Glutamatergic neuron (in vitro differentiated cells): ENCODE results near the gene TMEM204. TPM values are rescaled to one million over a fixed set of nuclear protein-coding genes. Genes with fewer than 3 reads are reported as not detected.
A peak's percentile ranks its signal among the peaks of the same experiment; 100 is the strongest.

ENCODE experiments used
- DNase-seq: peaks from one replicate; pipeline ENCODE4 v3.0.0; 2022
- H3K27ac Mint-ChIP-seq: one replicate; pipeline ENCODE4 v1.8.0; 2020; ENCODE audit warnings: mild to moderate bottlenecking, mixed read lengths, inconsistent platforms; ENCODE audit not compliant: unreplicated experiment
- H3K27me3 Mint-ChIP-seq: one replicate; pipeline ENCODE4 v1.8.0; 2020; ENCODE audit warnings: mild to moderate bottlenecking, moderate library complexity, mixed read lengths, inconsistent platforms; ENCODE audit not compliant: unreplicated experiment
- H3K36me3 Mint-ChIP-seq: one replicate; pipeline ENCODE4 v1.8.0; 2020; ENCODE audit warnings: mild to moderate bottlenecking, mixed read lengths, inconsistent platforms; ENCODE audit not compliant: unreplicated experiment
- H3K4me1 Mint-ChIP-seq: one replicate; pipeline ENCODE4 v1.8.0; 2020; ENCODE audit warnings: mild to moderate bottlenecking, low read depth, mixed read lengths, inconsistent platforms; ENCODE audit not compliant: unreplicated experiment
- H3K4me3 Mint-ChIP-seq: one replicate; pipeline ENCODE4 v1.8.0; 2020; ENCODE audit warnings: mild to moderate bottlenecking, mixed read lengths, inconsistent platforms; ENCODE audit not compliant: unreplicated experiment
- H3K9me3 Mint-ChIP-seq: one replicate; pipeline ENCODE4 v1.8.0; 2020; ENCODE audit warnings: mild to moderate bottlenecking, moderate library complexity, mixed read lengths, inconsistent platforms; ENCODE audit not compliant: unreplicated experiment
- total RNA-seq: library from RNA; stranded (reverse); fragmentation: NEBNext Ultra II Directional; extraction: Animal tissue kit (Norgen Biotek cat#: 25700); gene quantifications from one replicate; pipeline ENCODE4 v1.2.1, GENCODE V29; 2021; ENCODE audit not compliant: unreplicated experiment
- TF ChIP-seq, protein P1 (sequence below): fragments of 200-600 bp; sonication (generic); IDR thresholded peaks from one replicate; pipeline ENCODE4 v1.5.0; 2021; ENCODE audit not compliant: partially characterized antibody, unreplicated experiment

The TMEM204 gene
- total RNA-seq, 1 donor from 2014 or later: 0.22 TPM

DNA sequence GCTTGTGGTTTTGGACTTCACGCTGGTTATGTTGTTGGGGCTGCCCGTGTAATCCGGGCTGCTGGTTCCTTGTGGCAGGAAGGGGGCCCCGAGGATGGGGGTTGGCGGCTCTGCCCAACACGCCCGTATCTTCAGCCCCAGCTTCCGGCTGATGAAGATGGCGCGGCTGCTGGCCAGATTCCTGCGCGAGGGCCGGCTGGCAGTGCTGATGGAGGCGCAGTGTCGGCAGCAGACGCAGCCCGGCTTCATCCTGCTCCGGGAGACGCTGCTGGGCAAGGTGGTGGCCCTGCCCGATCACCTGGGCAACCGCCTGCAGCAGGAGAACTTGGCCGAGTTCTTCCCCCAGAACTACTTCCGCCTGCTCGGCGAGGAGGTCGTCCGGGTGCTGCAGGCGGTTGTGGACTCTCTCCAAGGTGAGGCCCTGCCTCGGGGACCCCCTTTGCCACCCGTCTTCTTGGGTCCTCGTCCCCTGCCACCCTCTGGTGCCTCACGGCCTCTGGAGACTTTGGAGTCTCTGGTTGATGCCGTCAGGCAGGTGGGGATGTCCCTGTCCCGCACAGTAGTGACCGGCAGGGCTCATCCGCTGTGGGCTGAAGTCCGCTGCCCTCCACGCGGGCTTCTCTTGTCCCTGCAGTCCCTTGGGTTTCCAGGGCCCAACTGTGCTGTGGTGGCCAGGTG is 38.1 kb upstream of the TMEM204 start:
- DNase-seq: no peak
- Mint-ChIP-seq H3K9me3 (peaks cover 12% of the 10 kb centered on the region), H3K36me3 (no peaks in the 10 kb centered on the region)

DNA sequence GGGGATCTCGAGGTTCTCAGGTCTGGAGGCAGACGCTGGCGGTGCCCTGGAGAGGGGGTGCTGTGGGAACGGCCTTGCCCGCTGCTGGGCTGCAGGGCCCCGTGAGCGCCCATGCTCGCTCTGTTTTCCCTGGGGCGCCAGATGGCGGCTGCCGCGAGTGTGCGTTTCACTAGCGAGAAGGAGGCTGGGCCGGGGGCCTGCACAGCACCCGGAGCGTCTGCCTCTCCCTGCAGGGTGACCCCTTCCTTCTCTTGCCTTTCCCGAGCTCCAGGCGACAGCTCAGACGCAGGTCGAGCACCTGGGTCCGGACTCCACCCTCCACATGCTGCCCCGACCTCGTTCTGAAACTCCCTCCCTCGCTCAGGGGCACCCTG is 37.6 kb upstream of the TMEM204 start:
- H3K36me3 Mint-ChIP-seq: no peaks in the 10 kb centered on the region
- TF ChIP-seq, protein P1, sequence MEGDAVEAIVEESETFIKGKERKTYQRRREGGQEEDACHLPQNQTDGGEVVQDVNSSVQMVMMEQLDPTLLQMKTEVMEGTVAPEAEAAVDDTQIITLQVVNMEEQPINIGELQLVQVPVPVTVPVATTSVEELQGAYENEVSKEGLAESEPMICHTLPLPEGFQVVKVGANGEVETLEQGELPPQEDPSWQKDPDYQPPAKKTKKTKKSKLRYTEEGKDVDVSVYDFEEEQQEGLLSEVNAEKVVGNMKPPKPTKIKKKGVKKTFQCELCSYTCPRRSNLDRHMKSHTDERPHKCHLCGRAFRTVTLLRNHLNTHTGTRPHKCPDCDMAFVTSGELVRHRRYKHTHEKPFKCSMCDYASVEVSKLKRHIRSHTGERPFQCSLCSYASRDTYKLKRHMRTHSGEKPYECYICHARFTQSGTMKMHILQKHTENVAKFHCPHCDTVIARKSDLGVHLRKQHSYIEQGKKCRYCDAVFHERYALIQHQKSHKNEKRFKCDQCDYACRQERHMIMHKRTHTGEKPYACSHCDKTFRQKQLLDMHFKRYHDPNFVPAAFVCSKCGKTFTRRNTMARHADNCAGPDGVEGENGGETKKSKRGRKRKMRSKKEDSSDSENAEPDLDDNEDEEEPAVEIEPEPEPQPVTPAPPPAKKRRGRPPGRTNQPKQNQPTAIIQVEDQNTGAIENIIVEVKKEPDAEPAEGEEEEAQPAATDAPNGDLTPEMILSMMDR: no peak
- H3K27ac Mint-ChIP-seq: no peak overlapping the region
- H3K9me3 Mint-ChIP-seq: peaks cover 12% of the 10 kb centered on the region
- no peak for DNase-seq
- peaks cover 4% of the 10 kb centered on the region for H3K4me1 Mint-ChIP-seq
- H3K4me3 Mint-ChIP-seq: peak overlapping the region; percentile 57
- peaks cover 6% of the 10 kb centered on the region for H3K27me3 Mint-ChIP-seq

More for the DNA sequence above, 38.1 kb upstream of the TMEM204 start:
- Mint-ChIP-seq H3K4me3 (peak overlapping the region; percentile 90), H3K4me1 (peaks cover 4% of the 10 kb centered on the region), H3K27me3 (peaks cover 6% of the 10 kb centered on the region), H3K27ac (peak overlapping the region; percentile 85)
- TF ChIP-seq, protein P1: no peak

DNA sequence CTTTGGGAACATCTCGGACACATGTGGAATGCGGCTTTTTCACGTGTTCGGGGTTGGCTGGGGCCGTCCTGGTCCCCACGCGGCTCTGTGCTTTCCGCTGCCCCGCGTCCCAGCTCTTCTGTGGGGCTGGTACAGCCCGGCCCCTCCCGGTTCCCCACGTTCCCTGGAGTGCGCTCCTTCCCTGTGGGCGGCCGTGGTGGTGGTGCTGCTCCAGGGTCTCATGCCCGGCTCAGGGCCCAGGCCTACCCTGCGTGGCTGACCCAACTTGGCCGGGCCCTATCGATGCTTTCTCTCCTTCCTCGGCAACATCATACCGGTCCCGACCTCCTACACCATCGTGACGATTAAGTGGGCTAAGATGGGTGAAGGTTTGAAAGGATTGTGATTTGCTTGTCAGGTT is 37.0 kb upstream of the TMEM204 start:
- Mint-ChIP-seq H3K4me3 (peak overlapping the region; percentile 7), H3K27ac (peak overlapping the region; percentile 55)
- no peak for DNase-seq

DNA sequence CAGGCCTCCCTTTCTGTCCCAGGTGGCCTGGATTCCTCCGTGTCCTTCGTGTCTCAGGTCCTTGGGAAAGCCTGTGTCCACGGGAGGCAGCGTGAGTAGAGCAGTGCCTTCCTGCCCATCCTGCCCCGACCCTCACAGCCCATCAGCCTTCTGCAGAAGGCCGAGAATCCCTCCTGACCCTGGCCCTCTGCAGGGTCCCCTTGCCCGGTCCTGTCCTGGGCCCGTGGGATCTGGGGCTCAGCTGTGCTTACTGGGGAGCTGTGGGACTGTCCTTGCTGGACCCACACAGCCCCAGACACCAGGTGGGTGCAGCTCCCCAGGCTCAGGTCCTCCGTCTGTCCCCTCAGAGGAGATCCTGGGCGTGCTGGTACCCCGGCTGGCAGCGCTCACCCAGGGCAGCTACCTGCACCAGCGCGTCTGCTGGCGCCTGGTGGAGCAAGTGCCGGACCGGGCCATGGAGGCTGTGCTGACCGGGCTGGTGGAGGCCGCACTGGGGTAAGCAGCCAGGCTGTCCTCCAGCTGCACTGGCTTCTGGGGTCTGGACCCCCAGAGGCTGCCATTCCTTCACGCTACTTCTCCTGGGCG is 36.4 kb upstream of the TMEM204 start:
- Mint-ChIP-seq H3K27me3 (peaks cover 6% of the 10 kb centered on the region), H3K4me3 (peak overlapping the region; percentile 7), H3K36me3 (no peaks in the 10 kb centered on the region), H3K4me1 (peaks cover 4% of the 10 kb centered on the region), H3K9me3 (peaks cover 12% of the 10 kb centered on the region), H3K27ac (peak overlapping the region; percentile 55)
- no peak for DNase-seq
- TF ChIP-seq, protein P1: no peak

More for the DNA sequence above, 37.0 kb upstream of the TMEM204 start:
- Mint-ChIP-seq H3K4me1 (peaks cover 4% of the 10 kb centered on the region), H3K9me3 (peaks cover 12% of the 10 kb centered on the region), H3K27me3 (peaks cover 6% of the 10 kb centered on the region), H3K36me3 (no peaks in the 10 kb centered on the region)
- TF ChIP-seq, protein P1: no peak
